ENCODE results near the gene GBP2. TPM values are rescaled to one million over a fixed set of nuclear protein-coding genes. Genes with fewer than 3 reads are reported as not detected.
"Not testable (repeated sequence)": the region's sequence is repeated elsewhere in the genome, so short reads cannot be mapped to it uniquely, and the experiment has no call there.

GBP2 gene
- total RNA-seq, 1 experiment from 2014 or later = not detected

- in situ Hi-C loops (cut with HindIII; ENCODE audit: low sequenced_read_pairs) = loop anchor here (5.0 kb wide), 1 partner anchor 57 kb away; no protein-coding TSS in a partner anchor
- DNase-seq (ENCODE audit: low spot score) = no peak
Observed at GRCh38 chr1:89129911-89130310, 4.0 kb upstream of the GBP2 start.

- DNase-seq (ENCODE audit: low spot score); in situ Hi-C loops (cut with HindIII; ENCODE audit: low sequenced_read_pairs): not testable (repeated sequence)
Observed at GRCh38 chr1:89128003-89128458, 2.1 kb upstream of the GBP2 start.

DNA sequence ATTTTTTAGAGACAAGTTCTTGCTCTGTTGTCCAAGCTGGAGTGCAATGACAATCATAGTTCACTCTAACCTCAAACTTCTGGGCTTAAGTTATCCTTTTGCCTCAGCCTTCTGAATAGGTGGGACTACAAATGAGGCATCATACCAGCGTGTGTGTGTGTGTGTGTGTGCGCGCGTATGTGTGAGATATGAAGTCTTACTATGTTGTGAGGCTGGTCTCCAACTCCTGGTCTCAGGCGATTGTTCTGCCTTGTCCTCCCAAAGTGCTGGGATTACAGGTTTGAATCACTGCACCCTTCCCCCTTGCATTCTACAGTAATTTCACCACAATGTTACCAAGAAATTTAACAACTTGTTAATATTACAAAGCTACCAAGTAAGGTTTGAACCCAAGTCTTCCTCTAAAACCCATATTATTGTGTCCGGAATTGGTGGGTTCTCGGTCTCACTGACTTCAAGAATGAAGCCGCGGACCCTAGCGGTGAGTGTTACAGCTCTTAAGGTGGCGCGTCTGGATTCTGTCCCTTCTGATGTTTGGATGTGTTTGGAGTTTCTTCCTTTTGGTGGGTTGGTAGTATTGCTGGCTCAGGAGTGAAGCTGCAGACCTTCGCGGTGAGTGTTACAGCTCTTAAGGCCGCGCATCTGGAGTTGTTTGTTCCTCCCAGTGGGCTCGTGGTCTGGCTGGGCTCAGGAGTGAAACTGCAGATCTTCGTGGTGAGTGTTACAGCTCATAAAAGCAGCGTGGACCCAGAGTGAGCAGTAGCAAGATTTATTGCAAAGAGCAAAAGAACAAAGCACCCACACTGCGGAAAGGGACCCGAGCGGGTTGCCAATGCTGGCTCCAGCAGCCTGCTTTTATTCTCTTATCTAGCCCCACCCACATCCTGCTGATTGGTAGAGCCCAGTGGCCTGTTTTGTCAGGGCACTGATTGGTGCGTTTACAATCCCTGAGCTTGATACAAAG, 970 bp upstream of the GBP2 start:
- DNase-seq (ENCODE audit: low spot score); in situ Hi-C loops (cut with HindIII; ENCODE audit: low sequenced_read_pairs): not testable (repeated sequence)

DNA sequence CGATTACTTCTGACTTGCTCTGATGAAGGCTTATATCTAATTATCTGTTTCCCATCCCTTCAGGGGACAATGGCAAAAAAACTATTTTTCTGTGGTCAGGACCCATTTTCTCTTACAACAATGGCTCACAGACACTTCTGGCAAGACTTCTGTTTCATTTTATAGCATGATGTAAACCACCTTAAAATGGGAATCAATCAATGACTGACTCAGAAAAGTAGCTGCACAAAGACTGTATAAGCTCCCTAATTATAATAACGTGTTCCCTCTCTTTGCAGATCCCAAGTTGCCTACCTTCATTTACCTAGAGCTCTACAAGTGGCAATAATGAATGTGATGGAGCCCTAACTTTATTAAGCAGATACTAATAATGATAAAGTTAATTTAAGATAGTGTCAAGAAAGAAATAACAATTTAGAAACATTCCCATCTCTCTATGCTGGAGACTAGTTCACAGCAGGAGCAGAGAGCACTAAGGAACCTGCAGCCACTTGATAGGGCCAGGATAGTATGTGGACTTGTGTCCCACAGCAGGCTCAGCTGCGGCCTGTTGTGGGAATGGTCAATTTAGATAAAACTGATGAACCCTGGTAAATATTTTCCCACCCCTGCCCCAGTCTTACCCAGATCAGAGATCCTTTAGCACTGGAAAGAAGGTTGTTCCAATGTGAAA, 538 bp downstream of the GBP2 start:
- no peak for DNase-seq (ENCODE audit: low spot score)
- in situ Hi-C loops (cut with HindIII; ENCODE audit: low sequenced_read_pairs) = no loop called here

- no peak for DNase-seq (ENCODE audit: low spot score)
- in situ Hi-C loops (cut with HindIII; ENCODE audit: low sequenced_read_pairs) = no loop called here
Observed at GRCh38 chr1:89121641-89122040, 4.3 kb downstream of the GBP2 start.

- in situ Hi-C loops (cut with HindIII; ENCODE audit: low sequenced_read_pairs) = no loop called here
- no peak for DNase-seq (ENCODE audit: low spot score)
Observed at GRCh38 chr1:89114662-89115061, 11.3 kb downstream of the GBP2 start.

DNA sequence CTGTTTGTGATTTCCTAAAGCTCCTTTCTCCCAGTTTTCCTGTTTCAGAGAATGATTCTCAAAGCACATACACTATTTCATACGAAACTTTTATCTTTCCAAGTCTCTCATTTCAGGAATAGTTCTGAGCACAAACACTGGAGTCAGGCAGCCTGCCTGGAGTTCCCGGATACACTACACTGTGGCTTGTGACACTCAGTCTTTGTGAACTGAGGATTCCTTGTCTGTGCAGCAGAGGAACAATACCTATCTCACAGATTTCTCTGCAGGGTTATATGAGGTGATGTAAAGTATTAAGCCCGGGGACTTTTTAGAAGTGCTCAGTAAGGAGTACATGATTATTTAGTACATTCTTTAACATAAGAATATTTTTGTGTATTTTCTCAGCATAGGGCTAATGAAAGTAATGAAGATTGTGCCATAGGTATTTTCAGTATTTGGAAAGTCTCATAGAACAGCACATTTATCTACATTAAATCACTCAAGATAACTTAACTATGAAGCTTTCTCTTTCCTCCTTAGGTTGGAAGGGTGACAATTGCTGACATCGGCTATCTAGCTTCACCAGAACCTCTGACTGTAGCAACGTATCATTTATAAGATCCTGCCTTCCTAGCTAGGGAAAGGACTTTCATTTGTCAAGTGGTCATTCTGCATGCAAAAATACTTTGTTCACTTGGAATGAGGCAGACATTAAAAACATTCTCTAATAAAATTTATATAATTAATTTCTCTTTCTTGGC, 12.9 kb downstream of the GBP2 start:
- in situ Hi-C loops (cut with HindIII; ENCODE audit: low sequenced_read_pairs) = no loop called here
- DNase-seq (ENCODE audit: low spot score) = no peak

DNA sequence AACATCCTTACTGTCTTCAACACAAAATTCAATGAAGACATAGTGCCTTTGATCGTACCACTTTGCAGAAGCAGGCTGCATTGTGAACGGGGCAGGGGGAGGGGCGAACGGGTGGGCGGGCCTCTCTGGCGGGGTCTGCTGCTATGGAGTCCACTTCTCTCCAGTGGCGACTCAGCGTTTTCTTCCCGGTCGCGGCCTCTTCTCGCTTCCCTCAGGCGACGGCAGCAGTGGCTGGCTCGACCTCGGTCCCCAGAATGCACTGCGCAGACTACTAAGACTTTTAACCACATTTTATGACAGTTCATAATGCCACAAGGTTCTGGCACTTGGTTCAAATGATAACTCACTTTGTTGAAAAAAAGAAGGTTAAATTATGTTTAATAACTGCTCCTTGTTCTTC, 21.2 kb downstream of the GBP2 start:
- DNase-seq (ENCODE audit: low spot score) = no peak
- in situ Hi-C loops (cut with HindIII; ENCODE audit: low sequenced_read_pairs) = no loop called here

DNA sequence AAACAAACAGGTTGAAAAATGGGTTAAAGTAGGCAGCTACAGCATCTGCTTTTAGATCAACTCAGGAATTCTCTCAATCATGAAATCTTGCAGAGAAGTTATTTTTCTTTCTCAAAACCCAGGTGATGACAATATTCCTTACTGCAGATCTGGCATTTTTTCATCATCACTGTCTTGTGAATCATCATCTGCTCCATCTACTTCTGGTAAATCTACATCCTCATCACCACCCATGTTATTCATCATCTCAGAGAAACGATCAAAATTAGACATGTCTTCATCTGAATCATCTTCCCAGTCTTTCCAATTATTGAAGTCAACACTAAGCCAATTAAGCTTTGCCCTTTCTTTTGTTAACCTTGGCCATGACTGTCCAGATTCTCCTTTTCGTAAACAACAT, 21.8 kb downstream of the GBP2 start:
- in situ Hi-C loops (cut with HindIII; ENCODE audit: low sequenced_read_pairs) = no loop called here
- DNase-seq (ENCODE audit: low spot score) = no peak

- in situ Hi-C loops (cut with HindIII; ENCODE audit: low sequenced_read_pairs) = no loop called here
- DNase-seq (ENCODE audit: low spot score) = no peak
Observed at GRCh38 chr1:89102021-89102420, 23.9 kb downstream of the GBP2 start.

DNA sequence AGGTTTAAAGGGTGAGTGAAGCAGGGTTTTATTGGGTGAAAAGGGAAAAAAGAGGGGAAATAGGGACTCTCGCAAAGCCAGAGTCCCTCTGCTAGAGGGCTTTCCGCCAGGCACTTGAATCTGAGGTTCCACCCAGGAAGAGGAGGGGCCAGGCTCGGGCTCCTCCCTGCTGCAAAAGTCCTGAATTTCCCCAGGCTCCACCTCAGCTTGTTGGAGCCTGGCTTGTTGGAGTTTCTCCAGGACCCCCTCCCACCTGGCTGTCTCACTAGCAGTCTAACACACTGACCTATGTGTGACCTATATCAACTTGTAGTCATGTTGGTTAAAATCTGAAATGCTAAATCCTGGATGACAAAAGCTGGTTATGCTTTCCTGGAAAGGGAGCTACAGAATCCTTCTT, 25.5 kb downstream of the GBP2 start:
- in situ Hi-C loops (cut with HindIII; ENCODE audit: low sequenced_read_pairs) = no loop called here
- no peak for DNase-seq (ENCODE audit: low spot score)

DNA sequence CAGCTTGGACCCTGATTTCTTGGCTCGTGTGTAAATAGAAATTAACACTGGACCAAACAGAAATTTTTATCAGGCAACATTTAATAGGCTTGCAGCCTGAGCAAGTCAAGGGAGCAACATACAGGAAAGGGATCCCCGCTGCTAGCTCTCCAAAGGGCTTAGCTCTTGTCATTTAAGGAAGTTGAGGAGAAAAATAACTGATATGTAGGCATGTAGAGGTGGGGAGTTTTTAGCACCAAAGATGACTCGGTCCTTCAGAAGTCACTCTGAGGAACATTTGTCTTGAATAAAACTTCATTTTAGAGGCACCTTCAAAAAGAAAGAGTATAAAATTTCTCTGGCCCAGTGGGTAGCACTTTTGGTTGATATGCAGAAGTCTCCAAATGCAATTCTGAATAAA, 27.1 kb downstream of the GBP2 start:
- no peak for DNase-seq (ENCODE audit: low spot score)
- in situ Hi-C loops (cut with HindIII; ENCODE audit: low sequenced_read_pairs) = no loop called here

- DNase-seq (ENCODE audit: low spot score) = no peak
- in situ Hi-C loops (cut with HindIII; ENCODE audit: low sequenced_read_pairs) = no loop called here
Observed at GRCh38 chr1:89095737-89096136, 30.2 kb downstream of the GBP2 start.

DNA sequence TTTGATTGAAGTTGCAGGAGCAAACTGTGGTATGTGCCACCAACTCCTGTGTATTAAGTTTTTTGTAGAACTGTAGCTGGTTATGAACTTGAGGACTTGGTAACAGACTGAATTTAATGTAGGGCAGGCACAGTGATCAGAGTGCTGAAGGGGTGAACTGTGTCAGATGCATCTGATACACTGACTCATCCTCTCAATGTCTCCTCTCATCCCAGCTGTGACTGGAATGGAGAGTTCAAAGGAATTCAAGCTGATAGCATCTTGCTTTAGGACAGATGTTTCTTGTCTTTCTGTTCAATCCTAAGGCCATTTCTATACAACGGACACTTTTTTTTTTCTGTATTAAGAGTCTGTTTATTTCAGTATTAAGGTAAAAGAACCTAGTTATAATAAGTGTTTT, 36.0 kb downstream of the GBP2 start:
- in situ Hi-C loops (cut with HindIII; ENCODE audit: low sequenced_read_pairs) = no loop called here
- DNase-seq (ENCODE audit: low spot score) = no peak

DNA sequence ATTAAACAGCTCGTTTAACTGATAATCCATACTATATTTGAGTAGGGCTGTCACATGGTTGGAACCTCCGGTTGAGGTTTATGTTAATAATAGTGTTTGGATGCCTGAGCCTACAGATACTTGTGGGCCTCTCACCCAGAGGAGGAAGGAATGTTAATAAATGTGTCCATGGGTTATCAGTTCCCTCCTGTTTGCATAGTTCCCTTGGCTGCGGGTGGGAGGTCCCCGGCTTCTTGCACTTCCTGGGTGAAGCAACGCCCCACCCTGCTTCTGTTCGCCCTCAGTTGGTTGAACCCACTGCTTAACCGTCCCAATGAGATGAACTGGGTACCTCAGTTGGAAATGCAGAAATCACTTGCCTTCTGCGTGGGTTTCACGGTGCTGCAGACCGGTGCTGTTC, 37.3 kb downstream of the GBP2 start:
- DNase-seq (ENCODE audit: low spot score) = no peak
- in situ Hi-C loops (cut with HindIII; ENCODE audit: low sequenced_read_pairs) = no loop called here

DNA sequence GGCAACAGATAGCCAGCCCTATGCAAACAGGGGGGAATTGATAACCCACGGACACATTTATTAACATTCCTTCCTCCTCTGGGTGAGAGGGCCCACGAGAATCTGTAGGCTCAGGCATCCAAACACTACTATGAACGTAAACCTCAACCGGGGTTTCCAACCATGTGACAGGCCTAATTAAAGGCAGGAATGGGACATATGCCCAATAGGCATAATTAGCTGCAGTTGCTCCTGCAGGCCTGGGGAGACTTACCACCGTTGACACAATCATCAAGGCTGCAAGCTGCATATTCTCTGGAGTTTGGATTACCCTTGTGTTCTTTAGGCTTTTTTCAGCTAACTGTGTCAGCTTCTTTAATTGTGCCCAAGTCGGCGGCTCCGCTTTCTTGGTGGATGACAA, 38.7 kb downstream of the GBP2 start:
- DNase-seq (ENCODE audit: low spot score) = no peak
- in situ Hi-C loops (cut with HindIII; ENCODE audit: low sequenced_read_pairs) = no loop called here

DNA sequence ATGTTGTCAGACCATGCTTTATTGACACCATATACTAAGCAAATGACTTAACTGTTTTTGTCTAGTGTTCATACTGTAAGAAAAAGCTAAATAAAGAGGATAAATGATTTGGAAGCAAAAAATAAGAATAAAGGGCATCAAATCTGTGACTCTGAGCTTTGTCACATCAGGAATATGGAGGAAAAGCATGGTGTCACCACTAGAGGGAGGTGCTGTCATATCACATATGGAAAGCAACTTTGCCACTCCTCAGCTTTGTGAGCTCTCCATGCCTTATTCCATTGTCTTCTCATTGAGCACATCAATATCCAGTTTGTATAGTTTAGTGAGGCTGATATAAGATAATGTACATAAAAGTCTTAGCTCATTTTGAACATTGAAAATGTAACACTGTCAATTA, 40.1 kb downstream of the GBP2 start:
- in situ Hi-C loops (cut with HindIII; ENCODE audit: low sequenced_read_pairs) = no loop called here
- DNase-seq (ENCODE audit: low spot score) = peak; percentile 10

DNA sequence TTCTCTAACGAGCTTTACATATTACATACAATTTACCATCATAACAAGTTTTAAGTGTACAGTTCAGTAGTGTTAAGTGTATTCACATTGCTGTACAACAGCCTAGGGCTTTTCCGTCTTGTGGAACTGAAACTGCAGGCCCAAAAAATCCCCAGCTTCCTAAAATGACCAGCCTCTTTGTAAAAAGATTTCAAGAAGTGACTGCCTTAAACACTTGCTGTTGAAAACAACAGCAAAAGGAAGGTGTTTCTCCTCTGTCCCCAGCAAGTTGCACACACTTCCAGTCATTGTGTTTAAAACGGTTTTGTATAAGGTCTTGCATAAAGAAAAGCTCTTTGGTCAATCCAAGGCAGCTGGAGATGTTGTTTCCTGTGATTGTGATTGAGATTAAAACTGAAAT, 44.9 kb downstream of the GBP2 start:
- no peak for DNase-seq (ENCODE audit: low spot score)
- in situ Hi-C loops (cut with HindIII; ENCODE audit: low sequenced_read_pairs) = no loop called here

- in situ Hi-C loops (cut with HindIII; ENCODE audit: low sequenced_read_pairs); DNase-seq (ENCODE audit: low spot score): not testable (repeated sequence)
Observed at GRCh38 chr1:89080068-89080467, 45.8 kb downstream of the GBP2 start.

All from G401 (cell line).